MM.1S (cell line): ENCODE data around the gene LRRC8B.

Experiments
- DNase-seq: peaks from one replicate; pipeline ENCODE4 v3.0.0-alpha.2; 2015
- H2AFZ ChIP-seq: fragments of 300-600 bp; sonication (generic); 2 replicates; pipeline ENCODE4 v1.6.0; 2016; ENCODE audit warnings: antibody characterized with exemption, low read length
- H3F3A ChIP-seq: fragments of 300-600 bp; sonication (generic); 2 replicates; pipeline ENCODE4 v1.6.1; 2016; ENCODE audit warnings: mild to moderate bottlenecking, antibody characterized with exemption, low read length, moderate library complexity, mixed read lengths; ENCODE audit not compliant: insufficient read depth
- H3K27ac ChIP-seq: fragments of 300-600 bp; sonication (generic); 2 replicates; pipeline ENCODE4 v1.5.1; 2016; ENCODE audit warnings: mild to moderate bottlenecking, low read length
- H3K27me3 ChIP-seq: fragments of 300-600 bp; sonication (generic); replicated peaks from 2 replicates; pipeline ENCODE4 v1.6.0; 2016; ENCODE audit warnings: low read length; ENCODE audit not compliant: insufficient read depth
- H3K36me3 ChIP-seq: fragments of 300-600 bp; sonication (generic); replicated peaks from 2 replicates; pipeline ENCODE4 v1.6.1; 2016; ENCODE audit warnings: mild to moderate bottlenecking, low read length, mixed read lengths; ENCODE audit not compliant: insufficient read depth
- H3K4me1 ChIP-seq: fragments of 300-600 bp; sonication (generic); 2 replicates; pipeline ENCODE4 v1.6.1; 2016; ENCODE audit warnings: low read length, mixed read lengths
- H3K4me2 ChIP-seq: fragments of 300-600 bp; sonication (generic); 2 replicates; pipeline ENCODE4 v1.6.0; 2016; ENCODE audit warnings: low read depth, low read length
- H3K4me3 ChIP-seq: fragments of 300-600 bp; sonication (generic); 2 replicates; pipeline ENCODE4 v1.5.1; 2016; ENCODE audit warnings: low read length, mixed read lengths
- H3K79me2 ChIP-seq: fragments of 300-600 bp; sonication (generic); 2 replicates; pipeline ENCODE4 v1.6.1; 2016; ENCODE audit warnings: mixed run types, low read length, mixed read lengths
- H3K9ac ChIP-seq: fragments of 300-600 bp; sonication (generic); 2 replicates; pipeline ENCODE4 v1.6.1; 2016; ENCODE audit warnings: low read length, mixed read lengths
- H3K9me2 ChIP-seq: fragments of 300-600 bp; sonication (generic); replicated peaks from 2 replicates; pipeline ENCODE4 v1.6.1; 2016; ENCODE audit warnings: mild to moderate bottlenecking, low read length, mixed read lengths; ENCODE audit not compliant: insufficient read depth
- H3K9me3 ChIP-seq: fragments of 300-600 bp; sonication (generic); replicated peaks from 2 replicates; pipeline ENCODE4 v1.6.1; 2016; ENCODE audit warnings: mild to moderate bottlenecking, low read length, mixed read lengths; ENCODE audit not compliant: insufficient read depth
- H4K20me1 ChIP-seq: fragments of 300-600 bp; sonication (generic); 2 replicates; pipeline ENCODE4 v1.6.1; 2016; ENCODE audit warnings: mild to moderate bottlenecking, low read length, moderate library complexity, mixed read lengths; ENCODE audit not compliant: insufficient read depth
- EZH2 ChIP-seq: fragments of 300-600 bp; sonication (generic); optimal IDR thresholded peaks from 2 replicates; pipeline ENCODE3; 2017; ENCODE audit warnings: low read depth, mild to moderate bottlenecking, antibody characterized with exemption, low read length, mixed read lengths
- EZH2phosphoT487 ChIP-seq: fragments of 300-600 bp; sonication (generic); IDR thresholded peaks from 2 replicates; pipeline ENCODE4 v1.6.1; 2018; ENCODE audit warnings: antibody characterized with exemption, low read length
- TF ChIP-seq, protein P1 (sequence below): fragments of 300-600 bp; sonication (generic); IDR thresholded peaks from 2 replicates; pipeline ENCODE4 v1.5.1; 2016; ENCODE audit warnings: antibody characterized with exemption, low read length, mixed read lengths

The LRRC8B gene

DNA sequence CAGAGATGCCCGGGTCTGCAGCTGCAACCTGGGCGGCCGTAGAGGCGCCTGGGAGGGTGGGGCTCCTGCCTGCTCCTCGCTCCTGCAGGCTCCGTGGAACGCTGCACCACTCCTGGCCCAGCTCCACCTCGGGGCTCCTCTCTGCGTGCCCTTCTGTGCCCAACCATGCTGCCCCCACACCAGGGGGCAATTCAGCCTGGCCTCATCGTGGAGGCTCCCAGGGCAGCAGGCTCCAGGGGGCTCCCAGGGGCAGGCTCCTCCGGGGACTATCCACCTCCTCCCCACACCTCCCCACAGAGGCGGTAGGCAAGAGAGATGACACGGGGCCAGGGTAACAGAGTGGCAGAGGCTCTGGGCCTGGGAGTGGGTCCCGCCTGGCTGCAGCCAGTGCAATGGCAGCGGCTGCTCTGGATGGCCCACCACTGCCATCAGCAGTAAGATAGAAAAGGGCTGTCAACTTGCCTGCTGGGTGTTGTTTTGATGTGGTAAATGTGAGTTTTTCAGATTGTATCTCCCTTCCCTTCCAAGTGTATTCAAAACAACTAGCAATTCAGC is 85.9 kb downstream of the LRRC8B start:
- no peaks in the 10 kb centered on the region for H4K20me1 ChIP-seq
- no peak overlapping the region for H3K4me2 ChIP-seq
- H3F3A ChIP-seq = no peaks in the 10 kb centered on the region
- no peaks in the 10 kb centered on the region for H3K36me3 ChIP-seq
- H3K27me3 ChIP-seq = no peaks in the 10 kb centered on the region
- H3K27ac ChIP-seq = no peak overlapping the region
- no peaks in the 10 kb centered on the region for H3K9me3 ChIP-seq
- no peak overlapping the region for H3K9ac ChIP-seq
- no peak overlapping the region for H3K4me3 ChIP-seq
- no peak overlapping the region for H2AFZ ChIP-seq
- no peak for TF ChIP-seq EZH2phosphoT487
- TF ChIP-seq, protein P1, sequence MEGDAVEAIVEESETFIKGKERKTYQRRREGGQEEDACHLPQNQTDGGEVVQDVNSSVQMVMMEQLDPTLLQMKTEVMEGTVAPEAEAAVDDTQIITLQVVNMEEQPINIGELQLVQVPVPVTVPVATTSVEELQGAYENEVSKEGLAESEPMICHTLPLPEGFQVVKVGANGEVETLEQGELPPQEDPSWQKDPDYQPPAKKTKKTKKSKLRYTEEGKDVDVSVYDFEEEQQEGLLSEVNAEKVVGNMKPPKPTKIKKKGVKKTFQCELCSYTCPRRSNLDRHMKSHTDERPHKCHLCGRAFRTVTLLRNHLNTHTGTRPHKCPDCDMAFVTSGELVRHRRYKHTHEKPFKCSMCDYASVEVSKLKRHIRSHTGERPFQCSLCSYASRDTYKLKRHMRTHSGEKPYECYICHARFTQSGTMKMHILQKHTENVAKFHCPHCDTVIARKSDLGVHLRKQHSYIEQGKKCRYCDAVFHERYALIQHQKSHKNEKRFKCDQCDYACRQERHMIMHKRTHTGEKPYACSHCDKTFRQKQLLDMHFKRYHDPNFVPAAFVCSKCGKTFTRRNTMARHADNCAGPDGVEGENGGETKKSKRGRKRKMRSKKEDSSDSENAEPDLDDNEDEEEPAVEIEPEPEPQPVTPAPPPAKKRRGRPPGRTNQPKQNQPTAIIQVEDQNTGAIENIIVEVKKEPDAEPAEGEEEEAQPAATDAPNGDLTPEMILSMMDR = no peak
- TF ChIP-seq EZH2 = no peak
- H3K4me1 ChIP-seq = no peaks in the 10 kb centered on the region
- no peak for DNase-seq
- no peaks in the 10 kb centered on the region for H3K79me2 ChIP-seq
- H3K9me2 ChIP-seq = no peaks in the 10 kb centered on the region

DNA sequence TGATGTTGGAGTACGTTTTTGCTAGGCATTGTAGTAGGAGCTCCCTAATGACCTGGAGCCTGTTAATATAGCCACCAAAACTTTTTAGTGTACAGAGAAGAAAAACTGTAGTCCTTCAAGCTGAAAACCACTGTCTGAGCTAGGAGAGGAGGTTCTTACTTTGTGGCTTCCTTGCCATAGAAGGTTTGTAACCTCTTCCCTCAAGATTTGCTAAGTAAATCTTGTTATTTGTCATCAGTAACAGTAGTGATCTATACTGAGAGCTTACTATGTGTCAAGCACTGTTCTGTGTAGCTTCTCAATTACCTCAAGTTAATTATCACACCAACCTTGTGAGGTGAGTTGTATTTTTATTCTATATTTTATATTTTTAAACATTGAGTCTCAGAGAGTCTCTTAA is 87.1 kb downstream of the LRRC8B start:
- no peaks in the 10 kb centered on the region for H4K20me1 ChIP-seq
- no peak overlapping the region for H3K4me2 ChIP-seq
- no peaks in the 10 kb centered on the region for H3F3A ChIP-seq
- no peak overlapping the region for H2AFZ ChIP-seq
- H3K36me3 ChIP-seq = no peaks in the 10 kb centered on the region
- H3K9me3 ChIP-seq = no peaks in the 10 kb centered on the region
- TF ChIP-seq EZH2 (no peak), EZH2phosphoT487 (no peak)
- TF ChIP-seq, protein P1 = no peak
- no peaks in the 10 kb centered on the region for H3K9me2 ChIP-seq
- no peak overlapping the region for H3K27ac ChIP-seq
- no peaks in the 10 kb centered on the region for H3K27me3 ChIP-seq
- no peak for DNase-seq
- no peak overlapping the region for H3K4me3 ChIP-seq
- no peaks in the 10 kb centered on the region for H3K79me2 ChIP-seq
- H3K4me1 ChIP-seq = no peaks in the 10 kb centered on the region
- no peak overlapping the region for H3K9ac ChIP-seq

DNA sequence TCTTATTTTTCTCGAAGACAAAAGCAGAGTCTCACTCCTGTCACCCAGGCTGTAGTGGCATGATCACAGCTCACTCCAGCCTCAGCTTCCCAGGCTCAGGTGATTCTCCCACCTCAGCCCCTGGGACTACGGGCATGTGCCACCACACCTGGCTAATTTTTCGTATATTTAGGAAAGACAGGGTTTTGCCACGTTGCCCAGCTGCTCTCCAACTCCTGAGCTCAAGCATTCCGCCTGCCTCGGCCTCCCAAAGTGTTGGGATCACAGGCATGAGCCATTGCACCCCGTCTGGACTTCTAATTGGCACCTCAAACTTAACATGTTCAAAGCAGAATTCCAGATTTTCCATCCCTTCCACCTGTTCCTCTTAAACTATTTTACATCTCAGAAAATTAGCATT is 89.3 kb downstream of the LRRC8B start:
- Histone ChIP-seq H3K4me1 (no peaks in the 10 kb centered on the region), H3K27ac (no peak overlapping the region), H3K27me3 (no peaks in the 10 kb centered on the region), H3K4me3 (no peak overlapping the region), H4K20me1 (no peaks in the 10 kb centered on the region), H3K9me2 (no peaks in the 10 kb centered on the region), H2AFZ (no peak overlapping the region), H3K4me2 (no peak overlapping the region), H3F3A (no peaks in the 10 kb centered on the region), H3K9ac (no peak overlapping the region), H3K36me3 (no peaks in the 10 kb centered on the region), H3K79me2 (no peaks in the 10 kb centered on the region), H3K9me3 (no peaks in the 10 kb centered on the region)
- no peak for DNase-seq
- TF ChIP-seq, protein P1 = no peak
- TF ChIP-seq EZH2phosphoT487 = no peak
- no peak for TF ChIP-seq EZH2
